Parathyroid adenoma (tissue), 2 donors: Measurements from ENCODE around the gene IGIP.
A peak's percentile ranks its signal among the peaks of the same experiment; 100 is the strongest.

Source experiments
- H2AFZ ChIP-seq: fragments of 300-600 bp; sonication (generic); one replicate; pipeline ENCODE4 v1.7.0; 2017; ENCODE audit warnings: antibody characterized with exemption, mild to moderate bottlenecking
- H3K27ac ChIP-seq: fragments of 300-600 bp; sonication (generic); one replicate; pipeline ENCODE4 v1.7.0; 2017
- H3K27me3 ChIP-seq: fragments of 300-600 bp; sonication (generic); one replicate; pipeline ENCODE4 v1.7.0; 2017; ENCODE audit warnings: low read length; ENCODE audit not compliant: control insufficient read depth, insufficient read depth
- H3K36me3 ChIP-seq: fragments of 300-600 bp; sonication (generic); one replicate; pipeline ENCODE4 v1.7.0; 2017; ENCODE audit warnings: low read length; ENCODE audit not compliant: control insufficient read depth, insufficient read depth
- H3K4me1 ChIP-seq: fragments of 300-600 bp; sonication (generic); one replicate; pipeline ENCODE4 v1.7.0; 2017; ENCODE audit warnings: control low read depth
- H3K4me2 ChIP-seq: fragments of 300-600 bp; sonication (generic); one replicate; pipeline ENCODE4 v1.7.0; 2017; ENCODE audit warnings: low read length
- H3K4me3 ChIP-seq: fragments of 300-600 bp; sonication (generic); one replicate; pipeline ENCODE4 v1.7.0; 2017; ENCODE audit warnings: low read depth, low read length
- H3K79me2 ChIP-seq: fragments of 300-600 bp; sonication (generic); one replicate; pipeline ENCODE4 v1.7.0; 2017; ENCODE audit warnings: control low read depth
- H3K9ac ChIP-seq: fragments of 300-600 bp; sonication (generic); one replicate; pipeline ENCODE4 v1.7.0; 2017; ENCODE audit warnings: mild to moderate bottlenecking
- H3K9me3 ChIP-seq: fragments of 300-600 bp; sonication (generic); one replicate; pipeline ENCODE4 v1.7.0; 2017; ENCODE audit warnings: low read length; ENCODE audit not compliant: control insufficient read depth
- CTCF ChIP-seq: fragments of 300-600 bp; sonication (generic); IDR thresholded peaks from one replicate; pipeline ENCODE4 v1.7.0; 2017; ENCODE audit warnings: antibody characterized with exemption, mild to moderate bottlenecking
- donor health status: primary hyperparathyroidism.

The IGIP gene

GRCh38 chr5:140157032-140157781 lies 31.5 kb downstream of the IGIP start:
- peaks cover 13% of the 10 kb centered on the region for H3K4me1 ChIP-seq
- H3K27ac ChIP-seq: peak overlapping the region; percentile 27
- no peak overlapping the region for H3K4me3 ChIP-seq
- H3K4me2 ChIP-seq: peak overlapping the region; percentile 69
- peaks cover 3% of the 10 kb centered on the region for H3K79me2 ChIP-seq
- no peaks in the 10 kb centered on the region for H3K9me3 ChIP-seq
- H3K27me3 ChIP-seq: no peaks in the 10 kb centered on the region
- H2AFZ ChIP-seq: peak overlapping the region; percentile 81
- no peaks in the 10 kb centered on the region for H3K36me3 ChIP-seq
- peak; percentile 97 for TF ChIP-seq CTCF
- no peak overlapping the region for H3K9ac ChIP-seq

GRCh38 chr5:140159014-140159927 lies 33.5 kb downstream of the IGIP start:
- Histone ChIP-seq H3K4me2 (no peak overlapping the region), H2AFZ (no peak overlapping the region), H3K36me3 (no peaks in the 10 kb centered on the region), H3K79me2 (peaks cover 3% of the 10 kb centered on the region), H3K9ac (no peak overlapping the region), H3K9me3 (no peaks in the 10 kb centered on the region), H3K27me3 (no peaks in the 10 kb centered on the region), H3K27ac (no peak overlapping the region), H3K4me3 (no peak overlapping the region), H3K4me1 (peaks cover 4% of the 10 kb centered on the region)
- TF ChIP-seq CTCF: no peak

GRCh38 chr5:140162275-140162674 lies 36.5 kb downstream of the IGIP start:
- no peak overlapping the region for H3K27ac ChIP-seq
- no peaks in the 10 kb centered on the region for H3K36me3 ChIP-seq
- H3K4me1 ChIP-seq: peaks cover 4% of the 10 kb centered on the region
- TF ChIP-seq CTCF: no peak
- H3K27me3 ChIP-seq: no peaks in the 10 kb centered on the region
- no peak overlapping the region for H2AFZ ChIP-seq
- no peak overlapping the region for H3K4me2 ChIP-seq
- no peak overlapping the region for H3K4me3 ChIP-seq
- no peaks in the 10 kb centered on the region for H3K9me3 ChIP-seq
- no peaks in the 10 kb centered on the region for H3K79me2 ChIP-seq
- no peak overlapping the region for H3K9ac ChIP-seq

- Histone ChIP-seq H3K36me3 (no peaks in the 10 kb centered on the region), H3K4me2 (no peak overlapping the region), H3K4me1 (peaks cover 4% of the 10 kb centered on the region), H3K4me3 (no peak overlapping the region), H3K27ac (no peak overlapping the region), H3K27me3 (no peaks in the 10 kb centered on the region), H3K79me2 (no peaks in the 10 kb centered on the region), H2AFZ (no peak overlapping the region), H3K9me3 (no peaks in the 10 kb centered on the region), H3K9ac (no peak overlapping the region)
- TF ChIP-seq CTCF: no peak
These were observed 37.0 kb downstream of the IGIP start for GRCh38 chr5:140162781-140163180.
